Testis (tissue), 2 donors: ENCODE results near the gene FBL.

Experiments used
- CTCF ChIP-seq, 3 experiments: fragments of 450-650 bp in 2 of 3; fragments of 200-600 bp in 1 of 3; sonication (generic) in 1 of 3; IDR thresholded peaks; one replicate each; pipeline ENCODE4 v1.5.1; 2016 to 2019; ENCODE audit warnings: antibody characterized with exemption in 3 of 3, mild to moderate bottlenecking in 2 of 3, moderate library complexity in 1 of 3
- POLR2A ChIP-seq: fragments of 450-650 bp; IDR thresholded peaks from one replicate; pipeline ENCODE4 v1.6.1; 2017; ENCODE audit warnings: antibody characterized with exemption, mild to moderate bottlenecking, moderate library complexity

GRCh38 chr19:39813264-39813993 is 32.8 kb downstream of the FBL start:
- no peak for TF ChIP-seq CTCF (IDR thresholded peaks at IDR 0.05)
- no peak for TF ChIP-seq POLR2A
